Endothelial cell (in vitro differentiated cells): ENCODE results near the gene TBC1D3B. TPM values are rescaled to one million over a fixed set of nuclear protein-coding genes. Genes with fewer than 3 reads are reported as not detected.

Experiments used
- DNase-seq: peaks from one replicate; pipeline ENCODE4 v3.0.0; 2021; ENCODE audit warnings: low spot score
- H3K27ac Mint-ChIP-seq: one replicate; pipeline ENCODE4 v1.8.0; 2021; ENCODE audit warnings: mixed read lengths, inconsistent platforms; ENCODE audit not compliant: unreplicated experiment
- H3K27me3 Mint-ChIP-seq: one replicate; pipeline ENCODE4 v1.8.0; 2021; ENCODE audit warnings: mild to moderate bottlenecking, moderate library complexity, mixed read lengths, inconsistent platforms; ENCODE audit not compliant: unreplicated experiment
- H3K36me3 Mint-ChIP-seq: one replicate; pipeline ENCODE4 v1.8.0; 2021; ENCODE audit warnings: mild to moderate bottlenecking, low read depth, mixed read lengths, inconsistent platforms; ENCODE audit not compliant: unreplicated experiment
- H3K4me1 Mint-ChIP-seq: one replicate; pipeline ENCODE4 v1.8.0; 2021; ENCODE audit warnings: mild to moderate bottlenecking, mixed read lengths, inconsistent platforms; ENCODE audit not compliant: unreplicated experiment
- H3K4me3 Mint-ChIP-seq: one replicate; pipeline ENCODE4 v1.8.0; 2021; ENCODE audit warnings: mild to moderate bottlenecking, mixed read lengths, inconsistent platforms; ENCODE audit not compliant: unreplicated experiment
- H3K9me3 Mint-ChIP-seq: one replicate; pipeline ENCODE4 v1.8.0; 2021; ENCODE audit warnings: mixed read lengths, inconsistent platforms; ENCODE audit not compliant: unreplicated experiment
- CTCF ChIP-seq: fragments of 200-600 bp; sonication (generic); IDR thresholded peaks from one replicate; pipeline ENCODE4 v1.5.0; 2021; ENCODE audit warnings: antibody characterized with exemption; ENCODE audit not compliant: unreplicated experiment
- total RNA-seq: library from RNA; stranded (reverse); fragmentation: NEBNext Ultra II Directional; extraction: Animal tissue kit (Norgen Biotek cat#: 25700); gene quantifications from one replicate; pipeline ENCODE4 v1.2.1, GENCODE V29; 2021; ENCODE audit not compliant: unreplicated experiment

TBC1D3B gene
- total RNA-seq, 1 donor from 2014 or later: 8.9 TPM

- TF ChIP-seq CTCF: no peak
- H3K27me3 Mint-ChIP-seq: peaks cover 3% of the 10 kb centered on the region
Measured at GRCh38 chr17:36153895-36154610, 22.4 kb downstream of the TBC1D3B start.

GRCh38 chr17:36152639-36153120, 23.8 kb downstream of the TBC1D3B start:
- no peak for TF ChIP-seq CTCF
- no peak overlapping the region for H3K27ac Mint-ChIP-seq
- no peak overlapping the region for H3K4me3 Mint-ChIP-seq
- no peaks in the 10 kb centered on the region for H3K9me3 Mint-ChIP-seq
- H3K4me1 Mint-ChIP-seq: no peaks in the 10 kb centered on the region
- H3K27me3 Mint-ChIP-seq: peaks cover 3% of the 10 kb centered on the region
- DNase-seq: no peak
- no peaks in the 10 kb centered on the region for H3K36me3 Mint-ChIP-seq

More at GRCh38 chr17:36153895-36154610, 22.4 kb downstream of the TBC1D3B start:
- Mint-ChIP-seq H3K9me3 (no peaks in the 10 kb centered on the region), H3K27ac (no peak overlapping the region), H3K4me1 (no peaks in the 10 kb centered on the region), H3K36me3 (no peaks in the 10 kb centered on the region), H3K4me3 (no peak overlapping the region)
- DNase-seq: no peak

- H3K27me3 Mint-ChIP-seq: peaks cover 3% of the 10 kb centered on the region
- no peaks in the 10 kb centered on the region for H3K36me3 Mint-ChIP-seq
- H3K4me1 Mint-ChIP-seq: no peaks in the 10 kb centered on the region
- DNase-seq: no peak
- no peak for TF ChIP-seq CTCF
- no peak overlapping the region for H3K27ac Mint-ChIP-seq
- H3K9me3 Mint-ChIP-seq: no peaks in the 10 kb centered on the region
- H3K4me3 Mint-ChIP-seq: no peak overlapping the region
Measured at GRCh38 chr17:36151891-36152638, 24.4 kb downstream of the TBC1D3B start.

- no peak overlapping the region for H3K27ac Mint-ChIP-seq
- no peak for TF ChIP-seq CTCF
- no peak overlapping the region for H3K4me3 Mint-ChIP-seq
- no peaks in the 10 kb centered on the region for H3K36me3 Mint-ChIP-seq
- DNase-seq: no peak
- no peaks in the 10 kb centered on the region for H3K4me1 Mint-ChIP-seq
- no peaks in the 10 kb centered on the region for H3K9me3 Mint-ChIP-seq
- H3K27me3 Mint-ChIP-seq: peaks cover 3% of the 10 kb centered on the region
Measured at GRCh38 chr17:36149296-36149820, 27.1 kb downstream of the TBC1D3B start.
